GM12801 (cell line): Measurements from ENCODE around the gene TRIM48.
"Not testable (repeated sequence)": the region's sequence is repeated elsewhere in the genome, so short reads cannot be mapped to it uniquely, and the experiment has no call there.

Experiments used
- TF ChIP-seq, protein P1 (sequence below): IDR thresholded peaks from one replicate; pipeline ENCODE4 v1.5.1; 2011; ENCODE audit warnings: control low read depth; ENCODE audit not compliant: insufficient read length; ENCODE audit errors: extremely low read depth

TRIM48 gene, protein sequence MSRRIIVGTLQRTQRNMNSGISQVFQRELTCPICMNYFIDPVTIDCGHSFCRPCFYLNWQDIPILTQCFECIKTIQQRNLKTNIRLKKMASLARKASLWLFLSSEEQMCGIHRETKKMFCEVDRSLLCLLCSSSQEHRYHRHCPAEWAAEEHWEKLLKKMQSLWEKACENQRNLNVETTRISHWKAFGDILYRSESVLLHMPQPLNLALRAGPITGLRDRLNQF

DNA sequence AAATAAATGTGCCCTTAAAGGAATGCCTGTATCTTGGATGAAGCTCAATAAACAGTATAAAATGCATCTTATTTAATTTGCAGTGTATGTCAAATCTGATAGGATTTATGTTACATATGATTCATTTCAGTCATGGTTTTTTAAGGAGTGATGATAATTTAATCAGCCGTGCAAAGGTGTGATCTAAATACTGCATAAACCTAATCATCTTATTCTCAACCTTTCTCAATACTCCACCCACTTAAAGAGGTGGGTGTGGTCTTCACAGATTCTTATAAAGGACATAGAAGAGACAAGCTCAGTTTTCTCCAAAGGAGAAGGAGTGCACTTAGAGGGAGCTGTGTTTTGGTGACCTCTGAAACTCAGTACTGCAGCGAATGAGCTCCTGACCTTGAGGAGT, at the start of gene TRIM48:
Gene TRIM48 (plus strand): TSS at position 301 of the 400 bp plus-strand sequence. CDS start 113 bp downstream, outside the sequence.
- TF ChIP-seq, protein P1, sequence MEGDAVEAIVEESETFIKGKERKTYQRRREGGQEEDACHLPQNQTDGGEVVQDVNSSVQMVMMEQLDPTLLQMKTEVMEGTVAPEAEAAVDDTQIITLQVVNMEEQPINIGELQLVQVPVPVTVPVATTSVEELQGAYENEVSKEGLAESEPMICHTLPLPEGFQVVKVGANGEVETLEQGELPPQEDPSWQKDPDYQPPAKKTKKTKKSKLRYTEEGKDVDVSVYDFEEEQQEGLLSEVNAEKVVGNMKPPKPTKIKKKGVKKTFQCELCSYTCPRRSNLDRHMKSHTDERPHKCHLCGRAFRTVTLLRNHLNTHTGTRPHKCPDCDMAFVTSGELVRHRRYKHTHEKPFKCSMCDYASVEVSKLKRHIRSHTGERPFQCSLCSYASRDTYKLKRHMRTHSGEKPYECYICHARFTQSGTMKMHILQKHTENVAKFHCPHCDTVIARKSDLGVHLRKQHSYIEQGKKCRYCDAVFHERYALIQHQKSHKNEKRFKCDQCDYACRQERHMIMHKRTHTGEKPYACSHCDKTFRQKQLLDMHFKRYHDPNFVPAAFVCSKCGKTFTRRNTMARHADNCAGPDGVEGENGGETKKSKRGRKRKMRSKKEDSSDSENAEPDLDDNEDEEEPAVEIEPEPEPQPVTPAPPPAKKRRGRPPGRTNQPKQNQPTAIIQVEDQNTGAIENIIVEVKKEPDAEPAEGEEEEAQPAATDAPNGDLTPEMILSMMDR: not testable (repeated sequence)

DNA sequence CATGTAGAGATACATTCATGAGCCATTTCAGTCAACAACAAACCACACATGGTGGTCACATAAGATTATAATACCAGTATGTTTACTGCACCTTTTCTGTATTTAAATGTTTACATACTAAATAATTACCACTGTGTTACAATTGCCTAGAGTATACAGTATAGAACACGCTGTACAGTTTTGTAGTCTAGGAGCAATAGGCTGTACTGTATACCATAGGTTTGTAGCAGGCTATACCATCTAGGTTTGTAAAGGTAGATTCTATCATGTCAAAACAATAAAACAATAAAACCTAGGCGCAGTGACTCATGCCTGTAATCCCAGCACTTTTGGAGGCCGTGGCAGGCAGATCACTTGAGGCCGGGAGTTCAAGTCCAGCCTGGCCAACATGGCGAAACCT, 1.1 kb downstream of the TRIM48 start:
- TF ChIP-seq, protein P1: no peak
